CD4-positive, alpha-beta T cell treated with Interleukin-21 for 1 hour (primary cell): ENCODE results near the gene CGB8.
"Not testable (repeated sequence)": the region's sequence is repeated elsewhere in the genome, so short reads cannot be mapped to it uniquely, and the experiment has no call there.

ENCODE experiments used
- DNase-seq: peaks from one replicate; pipeline ENCODE4 v3.0.0-alpha.2; 2020

The CGB8 gene

DNA sequence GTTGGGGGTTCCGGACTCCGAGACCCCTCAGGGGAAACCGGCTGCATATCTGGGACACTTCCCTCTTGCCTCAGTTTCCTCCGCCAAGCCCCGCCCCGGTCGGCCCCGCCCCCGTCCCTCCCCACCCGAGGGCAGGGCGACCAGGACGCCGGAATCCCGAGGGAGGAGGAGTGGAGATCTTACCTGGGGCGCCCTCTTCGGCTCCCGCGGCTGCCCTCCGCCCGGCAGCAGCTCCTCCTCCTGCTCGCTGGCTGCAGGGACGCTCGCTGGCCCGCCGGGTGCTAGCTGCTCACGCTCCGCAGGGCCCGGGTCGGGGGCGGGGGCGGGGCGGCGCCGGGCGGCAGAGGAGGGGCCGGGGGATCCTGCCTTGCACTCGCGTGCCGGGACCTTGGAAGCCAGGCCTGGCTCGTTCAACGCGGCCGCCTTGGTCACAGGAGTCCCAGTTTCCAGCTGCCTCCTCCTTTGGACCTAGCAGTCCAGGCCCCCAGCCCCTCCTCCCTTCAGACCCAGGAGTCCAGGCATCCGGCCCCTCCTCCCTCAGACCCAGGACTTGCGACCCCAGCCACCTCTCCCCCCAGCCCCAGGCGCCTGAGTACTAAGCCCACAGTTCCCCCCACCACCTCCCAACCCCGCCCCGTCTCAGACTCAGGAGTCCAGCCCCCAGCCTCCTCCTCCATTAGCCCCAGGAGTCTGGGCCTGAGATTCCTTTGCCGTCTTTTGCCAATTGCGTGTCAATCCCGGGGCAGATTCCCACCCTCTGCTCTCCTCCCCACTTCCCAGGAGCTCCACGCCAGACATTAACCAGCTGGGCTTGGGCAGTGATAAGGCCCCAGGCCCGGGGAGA is 16.1 kb upstream of the CGB8 start, which contains the start of gene NTF4:
Gene NTF4, minus strand, starts transcription at position 51 of the 844 bp plus-strand sequence. CDS start 2,821 bp downstream, outside the sequence.
- no peak for DNase-seq

DNA sequence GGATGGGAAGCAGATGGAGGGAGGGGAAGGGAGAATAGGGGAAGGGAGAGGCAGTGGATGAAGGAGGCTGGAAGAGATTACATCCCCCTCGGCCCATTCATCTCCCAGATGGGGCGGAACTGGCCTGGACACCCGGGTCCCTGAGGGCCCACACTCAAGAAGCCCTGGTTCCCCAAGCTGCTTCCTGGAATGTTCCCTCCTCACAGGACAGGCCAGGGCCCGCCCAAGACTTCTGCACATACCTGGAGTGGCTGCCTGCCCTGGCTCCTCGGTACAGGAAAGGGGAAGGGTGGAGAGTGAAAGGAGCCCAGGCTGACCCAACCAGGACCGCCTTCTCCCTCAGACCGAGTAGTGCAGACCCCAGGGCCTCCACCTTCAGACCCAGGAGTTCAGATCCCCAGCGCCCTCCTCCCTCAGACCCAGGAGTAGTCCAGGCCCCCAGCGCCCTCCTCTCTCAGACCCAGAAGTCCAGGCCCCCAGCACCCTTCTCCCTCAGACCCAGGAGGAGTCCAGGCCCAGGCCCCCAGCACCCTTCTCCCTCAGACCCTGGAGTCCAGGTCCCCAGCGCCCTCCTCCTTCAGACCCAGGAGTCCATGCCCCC is 15.2 kb upstream of the CGB8 start:
- DNase-seq: no peak

DNA sequence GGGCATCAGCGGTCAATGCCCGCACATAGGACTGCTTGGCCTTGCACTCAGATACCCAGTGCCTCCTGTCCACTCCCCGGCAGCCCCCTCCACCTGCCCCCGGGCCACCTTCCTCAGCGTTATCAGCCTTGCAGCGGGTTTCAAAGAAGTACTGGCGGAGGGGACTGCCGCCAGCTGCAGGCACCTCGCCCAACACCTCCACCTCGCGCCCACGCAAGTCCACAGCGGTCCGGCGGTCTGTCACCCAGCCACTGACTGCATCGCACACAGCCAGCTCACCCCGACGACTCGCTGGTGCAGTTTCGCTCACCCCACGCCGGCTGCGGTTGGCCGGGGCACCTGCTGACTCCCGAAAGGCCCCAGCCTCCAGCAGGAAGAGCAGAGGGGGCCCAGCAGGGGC is 12.5 kb upstream of the CGB8 start:
- no peak for DNase-seq

DNA sequence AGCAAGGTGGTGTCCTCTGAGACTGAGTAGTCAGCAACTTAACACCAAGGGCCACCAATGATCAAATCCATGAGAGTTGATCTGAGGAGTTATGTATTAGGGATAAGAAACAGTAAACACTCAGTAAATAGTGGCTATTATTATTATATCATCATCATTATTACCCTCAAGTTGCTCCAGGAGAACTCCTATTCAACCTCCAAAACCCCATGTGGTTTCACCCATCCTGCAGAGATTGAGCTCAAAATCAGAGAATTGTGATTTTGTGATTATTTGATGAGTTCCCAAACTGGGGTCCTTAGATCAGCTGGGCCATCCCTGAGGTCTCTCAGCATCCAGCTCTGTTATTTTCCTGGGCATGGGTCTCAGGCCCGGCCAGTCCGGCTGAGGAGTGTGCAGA is 12.1 kb upstream of the CGB8 start:
- no peak for DNase-seq

DNA sequence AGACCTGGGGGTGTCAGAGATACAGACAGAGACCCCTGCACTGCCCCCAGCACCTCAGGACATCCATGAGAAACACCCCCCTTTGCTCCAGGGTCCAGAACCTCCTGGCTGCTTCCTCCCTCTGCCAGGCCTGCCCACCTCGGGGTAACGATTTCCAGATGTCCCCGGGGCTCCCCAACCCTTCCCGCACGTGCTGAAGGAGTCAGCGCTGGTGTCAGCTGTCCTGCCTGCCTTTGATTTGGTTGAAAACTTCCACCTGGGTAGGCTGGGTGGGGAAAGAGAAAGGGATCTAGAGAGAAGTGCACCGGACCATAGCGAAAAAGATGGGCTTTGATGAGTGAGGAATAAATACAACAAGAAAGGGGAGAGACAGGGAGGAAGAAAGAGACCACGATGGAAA is 10.1 kb upstream of the CGB8 start:
- no peak for DNase-seq

DNA sequence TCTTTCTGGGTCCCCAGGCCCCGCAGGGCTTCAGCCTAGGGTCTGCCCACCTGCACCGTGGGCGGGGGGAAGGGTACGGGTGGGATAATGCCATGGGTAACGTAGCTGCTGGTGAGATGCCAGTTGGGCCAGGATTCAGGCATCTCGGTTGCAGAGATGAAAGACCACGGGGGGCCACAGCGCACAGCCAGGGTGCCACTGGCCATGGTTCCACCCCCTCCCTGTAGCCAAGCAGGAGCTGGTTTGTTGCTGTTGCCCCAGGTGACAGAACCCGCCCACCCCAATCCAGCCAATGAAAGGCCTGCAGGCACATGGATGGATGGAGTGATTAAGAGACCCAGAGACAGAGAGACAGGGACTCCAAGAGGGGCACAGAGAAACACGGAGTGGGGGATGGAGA is 9.7 kb upstream of the CGB8 start:
- no peak for DNase-seq

DNA sequence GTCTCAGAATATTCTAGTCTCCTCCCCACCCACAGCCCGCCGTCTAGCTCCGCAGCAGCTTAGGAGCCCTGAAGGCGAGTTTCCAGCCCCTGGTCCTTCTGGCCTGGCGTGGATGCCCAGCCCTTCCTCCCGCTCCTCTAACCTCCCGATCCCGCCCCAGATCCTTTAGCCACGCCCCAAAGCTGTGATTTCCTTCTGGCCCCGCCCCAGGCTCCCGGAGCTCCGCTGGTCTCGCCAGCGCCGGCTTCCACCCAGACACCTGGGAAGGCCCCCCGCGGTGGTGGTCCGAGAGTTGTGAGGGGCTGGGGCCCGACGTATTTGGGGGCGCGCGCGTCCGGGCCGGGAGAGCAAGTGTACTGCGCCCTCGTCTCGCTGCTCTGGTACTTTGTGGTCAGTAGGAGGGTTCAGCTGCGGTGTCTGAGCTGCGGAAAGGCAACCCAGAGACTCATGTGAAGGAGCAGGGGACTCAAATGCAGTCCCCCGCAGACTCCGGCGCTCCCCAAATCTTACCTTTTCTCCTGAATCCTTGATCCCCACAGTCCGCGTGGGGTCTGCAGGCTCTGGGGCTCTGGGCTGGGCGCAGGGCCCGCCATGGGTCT is 8.8 kb upstream of the CGB8 start, which contains the start of gene CGB7:
Gene CGB7, minus strand, starts transcription at position 114 of the 599 bp plus-strand sequence. CDS start 2,374 bp downstream, outside the sequence.
- peak; percentile 41 for DNase-seq

DNA sequence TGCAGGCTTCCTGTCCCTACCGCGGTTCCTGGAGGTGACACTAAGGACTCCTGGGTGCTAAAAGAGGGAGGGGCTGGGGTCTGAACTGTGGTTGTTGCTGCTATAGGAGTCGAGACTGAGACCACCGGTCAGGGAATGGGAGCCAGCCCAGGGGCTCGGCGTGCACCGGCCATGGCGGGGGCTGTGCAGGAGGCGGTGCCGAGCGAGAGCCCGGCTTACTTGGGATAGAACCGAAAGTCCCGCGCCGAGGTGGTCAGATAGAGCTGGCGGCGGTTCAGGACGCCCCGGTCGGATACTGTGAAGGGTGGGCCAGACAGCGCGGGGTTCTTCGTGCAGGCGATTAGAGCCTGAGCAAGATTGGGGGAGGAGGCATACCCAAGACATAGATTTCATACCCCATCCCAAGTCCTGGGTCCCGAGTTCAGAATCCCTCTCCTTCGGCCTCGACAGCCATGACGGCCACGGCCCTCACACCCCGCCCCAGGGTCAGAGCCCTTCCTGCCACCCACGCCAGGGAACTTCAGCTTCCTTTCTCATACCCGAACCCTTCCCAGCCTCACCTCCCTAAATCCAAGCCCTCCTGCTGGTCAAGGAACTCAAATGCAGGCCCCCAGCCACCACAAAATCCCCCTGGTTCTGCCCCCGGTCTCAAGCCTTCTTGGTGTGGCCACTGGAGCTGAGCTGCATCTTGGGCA is 8.1 kb upstream of the CGB8 start:
- not testable (repeated sequence) for DNase-seq

DNA sequence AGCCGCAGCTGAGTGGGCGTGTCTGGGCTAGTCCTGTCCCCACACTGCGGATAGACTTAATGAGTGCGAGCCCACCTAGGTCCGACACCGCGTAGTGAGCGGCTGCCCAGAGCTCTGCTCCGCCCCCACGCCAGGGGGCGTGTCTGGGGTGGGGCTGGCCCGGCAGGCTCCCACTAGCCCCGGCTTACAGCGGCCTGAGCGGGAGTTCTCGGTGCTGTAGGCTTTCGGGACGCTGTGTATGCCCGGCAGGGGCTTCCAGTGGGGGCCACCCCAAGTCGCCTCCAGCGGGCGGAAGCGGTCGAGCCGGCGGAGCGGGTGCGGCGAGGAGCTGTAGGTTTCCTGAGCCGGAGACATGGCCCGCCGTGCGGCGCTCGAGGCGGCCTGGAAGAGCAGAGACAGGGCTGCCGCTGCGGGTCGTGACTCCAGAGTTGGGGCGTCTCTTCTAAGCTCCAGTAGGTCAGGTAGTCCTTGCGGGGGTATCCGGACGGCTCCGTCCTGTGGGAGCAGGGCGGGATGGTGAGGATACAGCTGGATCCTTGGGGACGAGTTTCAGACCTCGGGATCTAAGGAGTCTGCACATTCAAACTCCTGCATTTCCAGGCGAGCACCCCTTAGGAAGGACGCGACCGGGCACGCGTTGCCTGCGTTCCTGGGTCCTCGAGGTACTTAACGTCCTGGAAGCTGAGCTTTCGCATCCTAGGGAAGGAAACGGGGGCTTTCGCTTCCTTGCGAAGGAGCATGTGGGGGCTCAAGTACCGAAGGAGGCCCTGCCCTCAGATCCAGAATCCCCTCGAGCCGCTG is 7.4 kb upstream of the CGB8 start:
- peak; percentile 44 for DNase-seq

DNA sequence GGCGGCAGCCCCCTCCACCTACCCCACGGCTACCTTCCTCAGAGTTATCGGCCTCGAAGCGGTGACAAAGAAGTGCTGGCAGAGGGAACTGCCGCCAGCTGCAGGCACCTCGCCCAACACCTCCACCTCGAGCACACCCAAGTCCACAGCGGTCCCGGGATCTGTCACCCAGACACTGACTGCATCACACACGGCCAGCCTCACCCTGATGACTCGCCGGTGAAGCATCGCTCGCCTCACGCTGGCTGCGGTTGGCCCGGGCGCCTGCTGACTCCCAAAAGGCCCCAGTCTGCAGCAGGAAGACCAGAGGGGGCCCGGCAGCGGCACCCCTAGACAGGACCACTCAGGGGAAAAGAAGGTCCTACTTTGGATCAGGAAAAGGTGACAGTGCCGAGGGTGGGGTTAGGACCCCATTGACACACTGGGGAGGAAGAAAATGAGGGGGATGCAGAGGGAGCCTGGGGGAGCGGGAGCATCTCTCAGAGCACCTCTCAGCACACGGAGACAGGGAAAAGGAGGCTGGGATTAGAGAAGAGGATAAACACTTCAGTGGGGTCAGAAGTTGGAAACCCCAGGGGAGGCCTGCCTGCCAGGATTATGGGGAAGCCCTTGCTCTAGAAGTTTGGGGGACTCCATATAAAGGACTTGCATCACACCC is 1.6 kb upstream of the CGB8 start:
- not testable (repeated sequence) for DNase-seq

DNA sequence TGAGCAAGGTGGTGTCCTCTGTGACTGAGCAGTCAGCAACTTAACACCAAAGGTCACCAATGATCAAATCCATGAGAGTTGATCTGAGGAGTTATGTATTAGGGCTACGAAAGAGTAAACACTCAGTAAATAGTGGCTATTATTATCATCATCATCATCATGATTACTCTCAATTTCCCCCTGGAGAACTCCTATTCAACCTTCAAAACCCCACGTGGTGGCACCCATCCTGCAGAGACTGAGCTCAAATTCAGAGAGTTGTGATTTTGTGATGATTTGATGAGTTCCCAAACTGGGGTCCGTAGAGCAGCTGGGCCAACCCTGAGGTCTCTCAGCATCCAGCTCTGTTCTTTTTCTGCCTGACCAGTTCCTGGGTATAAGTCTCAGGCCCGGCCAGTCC is 923 bp upstream of the CGB8 start:
- DNase-seq: not testable (repeated sequence)

DNA sequence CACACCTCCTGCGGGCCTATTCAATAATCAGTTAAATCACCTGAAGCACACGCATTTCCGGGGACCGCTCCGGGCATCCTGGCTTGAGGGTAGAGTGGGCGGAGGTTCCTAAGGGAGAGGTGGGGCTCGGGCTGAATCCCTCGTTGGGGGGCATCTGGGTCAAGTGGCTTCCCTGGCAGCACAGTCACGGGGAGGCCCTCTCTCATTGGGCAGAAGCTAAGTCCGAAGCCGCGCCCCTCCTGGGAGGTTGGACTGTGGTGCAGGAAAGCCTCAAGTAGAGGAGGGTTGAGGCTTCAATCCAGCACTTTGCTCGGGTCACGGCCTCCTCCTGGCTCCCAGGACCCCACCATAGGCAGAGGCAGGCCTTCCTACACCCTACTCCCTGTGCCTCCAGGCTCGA is 5.4 kb downstream of the CGB8 start, which contains the start of gene CGB5:
Gene CGB5, plus strand, starts transcription at position 301 of the 400 bp plus-strand sequence. CDS start 362 bp downstream, outside the sequence.
- not testable (repeated sequence) for DNase-seq

DNA sequence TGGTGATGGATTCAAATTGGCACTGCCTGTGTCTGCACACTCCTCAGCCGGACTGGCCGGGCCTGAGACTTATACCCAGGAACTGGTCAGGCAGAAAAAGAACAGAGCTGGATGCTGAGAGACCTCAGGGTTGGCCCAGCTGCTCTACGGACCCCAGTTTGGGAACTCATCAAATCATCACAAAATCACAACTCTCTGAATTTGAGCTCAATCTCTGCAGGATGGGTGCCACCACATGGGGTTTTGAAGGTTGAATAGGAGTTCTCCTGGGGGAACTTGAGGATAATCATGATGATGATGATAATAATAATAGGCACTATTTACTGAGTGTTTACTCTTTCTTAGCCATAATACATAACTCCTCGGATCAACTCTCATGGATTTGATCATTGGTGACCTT is 6.2 kb downstream of the CGB8 start:
- not testable (repeated sequence) for DNase-seq

DNA sequence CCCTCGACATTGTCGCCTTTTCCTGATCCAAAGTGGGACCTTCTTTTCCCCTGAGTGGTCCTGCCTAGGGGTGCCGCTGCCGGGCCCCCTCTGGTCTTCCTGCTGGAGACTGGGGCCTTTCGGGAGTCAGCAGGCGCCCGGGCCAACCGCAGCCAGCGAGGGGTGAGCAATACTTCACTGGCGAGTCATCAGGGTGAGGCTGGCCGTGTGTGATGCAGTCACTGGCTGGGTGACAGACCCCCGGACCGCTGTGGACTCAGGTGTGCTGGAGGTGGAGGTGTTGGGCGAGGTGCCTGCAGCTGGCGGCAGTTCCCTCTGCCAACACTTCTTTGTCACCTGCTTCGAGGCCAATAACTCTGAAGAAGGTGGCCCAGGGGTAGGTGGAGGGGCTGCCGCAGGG is 6.7 kb downstream of the CGB8 start:
- no peak for DNase-seq

DNA sequence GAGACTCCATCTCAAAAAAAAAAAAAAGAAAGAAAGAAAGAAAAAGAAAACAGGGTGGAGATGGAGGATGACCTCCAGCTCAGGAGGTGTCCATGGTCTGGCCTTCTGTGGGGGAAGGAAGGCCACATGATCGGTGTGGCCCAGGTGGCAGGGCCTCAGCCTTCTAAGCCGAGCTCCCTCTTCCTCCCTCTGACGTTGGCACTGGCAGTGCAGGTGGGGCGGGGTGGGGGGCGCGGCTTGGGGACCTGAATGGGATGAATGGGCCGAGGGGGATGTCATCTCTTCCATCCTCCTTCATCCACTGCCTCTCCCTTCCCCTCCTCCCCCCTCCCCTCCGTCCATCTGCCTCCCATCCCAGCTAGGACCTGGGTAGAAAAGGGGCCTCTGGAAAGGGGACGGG is 9.2 kb downstream of the CGB8 start:
- not testable (repeated sequence) for DNase-seq

DNA sequence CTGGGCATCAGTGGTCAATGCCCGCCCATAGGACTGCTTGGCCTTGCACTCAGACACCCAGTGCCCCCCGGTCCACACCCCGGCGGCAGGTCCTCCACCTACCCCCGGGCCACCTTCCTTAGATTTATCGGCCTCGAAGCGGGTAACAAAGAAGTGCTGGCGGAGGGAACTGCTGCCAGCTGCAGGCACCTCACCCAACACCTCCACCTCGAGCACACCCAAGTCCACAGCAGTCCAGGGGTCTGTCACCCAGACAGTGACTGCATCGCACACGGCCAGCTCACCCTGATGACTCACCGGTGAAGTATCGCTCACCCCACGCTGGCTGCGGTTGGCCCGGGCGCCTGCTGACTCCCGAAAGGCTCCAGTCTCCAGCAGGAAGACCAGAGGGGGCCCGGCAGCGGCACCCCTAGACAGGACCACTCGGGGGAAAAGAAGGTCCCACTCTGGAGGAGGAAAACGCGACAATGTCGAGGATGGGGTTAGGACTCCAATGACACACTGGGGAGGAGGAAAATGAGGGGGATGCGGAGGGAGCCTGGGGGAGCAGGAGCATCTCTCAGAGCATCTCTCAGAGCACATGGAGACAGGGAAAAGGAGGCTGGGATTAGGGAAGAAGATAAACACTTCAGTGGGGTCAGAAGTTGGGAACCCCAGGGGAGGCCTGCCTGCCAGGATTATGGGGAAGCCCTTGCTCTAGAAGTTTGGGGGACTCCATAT is 10.2 kb downstream of the CGB8 start:
- not testable (repeated sequence) for DNase-seq

DNA sequence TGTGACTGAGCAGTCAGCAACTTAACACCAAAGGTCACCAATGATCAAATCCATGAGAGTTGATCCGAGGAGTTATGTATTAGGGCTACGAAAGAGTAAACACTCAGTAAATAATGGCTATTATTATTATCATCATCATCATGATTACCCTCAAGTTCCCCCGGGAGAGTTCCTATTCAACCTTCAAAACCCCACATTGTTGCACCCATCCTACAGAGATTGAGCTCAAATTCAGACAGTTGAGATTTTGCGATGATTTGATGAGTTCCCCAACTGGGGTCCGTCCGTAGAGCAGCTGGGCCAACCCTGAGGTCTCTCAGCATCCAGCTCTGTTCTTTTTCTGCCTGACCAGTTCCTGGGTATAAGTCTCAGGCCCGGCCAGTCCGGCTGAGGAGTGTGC is 10.8 kb downstream of the CGB8 start:
- not testable (repeated sequence) for DNase-seq

DNA sequence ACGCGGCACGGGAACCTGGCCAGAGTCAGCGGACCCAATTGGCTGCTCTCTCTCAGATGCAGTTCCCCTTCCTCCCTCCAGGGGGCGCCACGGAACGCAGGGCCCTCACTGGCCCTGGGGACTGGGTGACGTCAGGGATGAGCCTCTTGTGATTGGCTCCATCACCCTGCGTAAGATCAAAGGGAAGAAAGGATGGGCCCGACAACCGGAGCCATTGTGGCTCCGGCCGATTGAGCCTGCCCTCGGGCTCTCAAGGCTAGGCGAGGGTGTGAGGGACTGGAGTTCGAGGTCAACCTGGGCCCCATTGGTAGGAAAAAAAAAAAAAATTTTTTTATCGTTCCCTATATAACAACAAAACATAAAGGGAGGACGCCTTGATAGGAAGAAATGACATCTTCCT is 12.1 kb downstream of the CGB8 start, which contains the start of gene CGB1:
Gene CGB1, minus strand, starts transcription at position 81 of the 400 bp plus-strand sequence. CDS start 184 bp downstream, outside the sequence.
- not testable (repeated sequence) for DNase-seq

DNA sequence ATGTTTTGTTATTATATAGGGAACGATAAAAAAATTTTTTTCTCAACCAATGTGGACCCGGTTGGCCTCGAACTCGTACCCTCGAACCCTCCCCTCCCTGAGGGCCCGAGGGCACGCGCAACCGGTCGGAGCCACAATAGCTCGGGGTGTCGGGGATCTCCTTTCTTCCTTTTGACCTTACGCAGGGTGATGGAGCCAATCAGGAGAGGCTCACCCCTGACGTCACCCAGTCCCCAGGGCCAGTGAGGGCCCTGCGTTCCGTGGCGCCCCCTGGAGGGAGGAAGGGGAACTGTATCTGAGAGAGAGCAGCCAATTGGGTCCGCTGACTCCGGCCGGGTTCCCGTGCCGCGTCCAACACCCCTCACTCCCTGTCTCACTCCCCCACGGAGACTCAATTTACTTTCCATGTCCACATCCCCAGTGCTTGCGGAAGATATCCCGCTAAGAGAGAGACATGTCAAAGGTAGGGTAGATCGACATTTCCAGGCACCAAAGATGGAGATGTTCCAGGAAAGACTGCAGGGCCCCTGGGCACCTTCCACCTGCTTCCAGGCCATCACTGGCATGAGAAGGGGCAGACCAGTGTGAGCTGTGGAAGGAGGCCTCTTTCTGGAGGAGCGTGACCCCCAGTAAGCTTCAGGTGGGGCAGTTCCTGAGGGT is 17.1 kb downstream of the CGB8 start, which contains the start of gene CGB2:
Gene CGB2, plus strand, starts transcription at position 249 of the 660 bp plus-strand sequence. Its CDS starts 206 bp downstream, at position 455.
- peak; percentile 60 for DNase-seq

DNA sequence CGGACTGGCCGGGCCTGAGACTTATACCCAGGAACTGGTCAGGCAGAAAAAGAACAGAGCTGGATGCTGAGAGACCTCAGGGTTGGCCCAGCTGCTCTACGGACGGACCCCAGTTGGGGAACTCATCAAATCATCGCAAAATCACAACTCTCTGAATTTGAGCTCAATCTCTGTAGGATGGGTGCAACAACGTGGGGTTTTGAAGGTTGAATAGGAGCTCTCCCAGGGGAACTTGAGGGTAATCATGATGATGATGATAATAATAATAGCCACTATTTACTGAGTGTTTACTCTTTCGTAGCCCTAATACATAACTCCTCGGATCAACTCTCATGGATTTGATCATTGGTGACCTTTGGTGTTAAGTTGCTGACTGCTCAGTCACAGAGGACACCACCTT is 18.6 kb downstream of the CGB8 start:
- DNase-seq: not testable (repeated sequence)
